Activated B cell treated with CpG ODN at 0.5 μM for 24 hours (primary cell): ENCODE measurements around the gene STK17A. TPM values are rescaled to one million over a fixed set of nuclear protein-coding genes. Genes with fewer than 3 reads are reported as not detected.

Source experiments
- ATAC-seq: fragments of 200-7000 bp; cut with Tn5 transposase; one replicate; pipeline ENCODE4 v1.10.0; 2021; ENCODE audit warnings: low read depth, mild to moderate bottlenecking, moderate library complexity
- CTCF ChIA-PET: fragments of 350-600 bp; sonication (Branson Sonifier 250); formaldehyde crosslinking; loops from one replicate; lab custom pipeline; 2021; ENCODE audit warnings: antibody characterized with exemption; lab: Charles Lee
- POLR2A ChIA-PET: fragments of 350-600 bp; sonication (Branson Sonifier 250); formaldehyde crosslinking; loops from one replicate; lab custom pipeline; 2021; ENCODE audit warnings: antibody characterized with exemption; lab: Charles Lee
- DNase-seq: peaks from one replicate; pipeline ENCODE4 v3.0.0; 2022
- H3K27ac Mint-ChIP-seq: one replicate; pipeline ENCODE4 v1.8.0; 2020; ENCODE audit warnings: mixed read lengths
- H3K27me3 Mint-ChIP-seq: one replicate; pipeline ENCODE4 v1.8.0; 2021; ENCODE audit warnings: mixed read lengths
- H3K36me3 Mint-ChIP-seq: one replicate; pipeline ENCODE4 v1.8.0; 2021; ENCODE audit warnings: low read depth, mixed read lengths
- H3K4me1 Mint-ChIP-seq: one replicate; pipeline ENCODE4 v1.8.0; 2021; ENCODE audit warnings: mixed read lengths
- H3K4me3 Mint-ChIP-seq: one replicate; pipeline ENCODE4 v1.8.0; 2020; ENCODE audit warnings: mild to moderate bottlenecking, mixed read lengths
- H3K9me3 Mint-ChIP-seq: one replicate; pipeline ENCODE4 v1.8.0; 2020; ENCODE audit warnings: mixed read lengths
- intact Hi-C: fragments of 100-400 bp; cut with micrococcal nuclease; formaldehyde crosslinking; loops from one replicate; pipeline ENCODE4 v1.15.1; 2024
- total RNA-seq: library from RNA; stranded (reverse); gene quantifications from 2 replicates; pipeline ENCODE4 v1.2.3, GENCODE V29; 2022
- TF ChIP-seq, protein P1 (sequence below): fragments of 200-600 bp; IDR thresholded peaks from one replicate; pipeline ENCODE4 v1.8.0; 2022; ENCODE audit warnings: antibody characterized with exemption, mild to moderate bottlenecking

STK17A gene
- total RNA-seq, result 67.1 and 68.6 TPM in 2 replicates

DNA sequence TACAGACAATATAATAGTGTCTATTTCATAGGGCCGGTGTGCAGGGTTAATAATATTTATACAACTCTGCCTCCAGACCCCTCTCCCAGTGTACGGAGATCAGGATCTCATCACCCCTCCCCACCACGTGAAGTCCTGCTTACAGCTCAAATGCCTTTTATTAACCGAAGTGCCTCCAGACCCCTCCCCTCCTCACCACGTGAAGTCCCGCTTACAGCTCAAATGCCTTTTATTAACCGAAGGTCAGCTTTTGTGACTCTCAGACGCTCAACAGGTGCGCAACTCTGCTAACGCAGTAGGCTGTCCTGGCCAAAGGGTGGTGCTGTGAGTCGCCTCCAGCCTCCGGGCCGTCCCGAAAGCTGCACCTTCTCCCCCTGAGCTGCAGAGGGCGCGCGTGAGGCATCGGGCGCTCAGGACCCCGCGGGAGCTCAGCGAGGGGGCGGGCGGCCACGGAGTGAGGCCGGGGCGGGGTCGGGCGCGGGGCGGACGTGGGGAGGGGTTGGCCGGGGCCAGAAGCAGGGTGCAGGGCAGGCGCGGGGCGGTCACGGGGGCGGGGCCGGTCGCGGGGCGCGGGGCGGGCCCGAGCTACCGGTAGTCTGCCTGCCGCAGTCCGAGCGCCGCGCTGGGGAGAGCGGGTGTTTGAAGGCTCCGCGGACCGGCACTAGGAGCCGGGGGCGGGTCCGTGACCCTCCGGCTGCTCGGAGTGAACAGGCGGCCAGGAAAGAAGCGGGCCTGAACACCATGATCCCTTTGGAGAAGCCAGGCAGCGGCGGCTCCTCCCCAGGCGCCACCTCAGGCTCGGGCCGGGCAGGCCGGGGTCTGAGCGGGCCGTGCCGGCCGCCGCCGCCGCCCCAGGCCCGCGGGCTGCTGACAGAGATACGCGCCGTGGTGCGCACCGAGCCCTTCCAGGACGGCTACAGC, at the start of gene STK17A:
Gene STK17A, plus strand, starts transcription at position 606 of the 921 bp plus-strand sequence. Its CDS starts 136 bp downstream, at position 742.
- peak within 1 kb of the TSS; percentile 92 for H3K4me3 Mint-ChIP-seq
- TF ChIP-seq, protein P1, sequence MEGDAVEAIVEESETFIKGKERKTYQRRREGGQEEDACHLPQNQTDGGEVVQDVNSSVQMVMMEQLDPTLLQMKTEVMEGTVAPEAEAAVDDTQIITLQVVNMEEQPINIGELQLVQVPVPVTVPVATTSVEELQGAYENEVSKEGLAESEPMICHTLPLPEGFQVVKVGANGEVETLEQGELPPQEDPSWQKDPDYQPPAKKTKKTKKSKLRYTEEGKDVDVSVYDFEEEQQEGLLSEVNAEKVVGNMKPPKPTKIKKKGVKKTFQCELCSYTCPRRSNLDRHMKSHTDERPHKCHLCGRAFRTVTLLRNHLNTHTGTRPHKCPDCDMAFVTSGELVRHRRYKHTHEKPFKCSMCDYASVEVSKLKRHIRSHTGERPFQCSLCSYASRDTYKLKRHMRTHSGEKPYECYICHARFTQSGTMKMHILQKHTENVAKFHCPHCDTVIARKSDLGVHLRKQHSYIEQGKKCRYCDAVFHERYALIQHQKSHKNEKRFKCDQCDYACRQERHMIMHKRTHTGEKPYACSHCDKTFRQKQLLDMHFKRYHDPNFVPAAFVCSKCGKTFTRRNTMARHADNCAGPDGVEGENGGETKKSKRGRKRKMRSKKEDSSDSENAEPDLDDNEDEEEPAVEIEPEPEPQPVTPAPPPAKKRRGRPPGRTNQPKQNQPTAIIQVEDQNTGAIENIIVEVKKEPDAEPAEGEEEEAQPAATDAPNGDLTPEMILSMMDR, result peak; percentile 44
- peak within 1 kb of the TSS; percentile 97 for H3K27ac Mint-ChIP-seq
- ATAC-seq (peak; percentile 84), DNase-seq (peak; percentile 94)
- intact Hi-C loops, result loop anchor here (1.0 to 5.0 kb wide), 11 partner anchors 9 to 1265 kb away; partner anchors contain the start of genes COA1, H2AZ2, MRPL32 and MRPS24
- ChIA-PET CTCF (interaction anchor here (0.6 to 11.2 kb wide), 60 partner anchors 8 to 1640 kb away, joined by 3 to 648 read pairs (median 6); partner anchors contain the start of genes COA1, MRPL32, MRPS24 and PSMA2), POLR2A (interaction anchor here (0.5 to 7.9 kb wide), 46 partner anchors 9 to 1606 kb away, joined by 3 to 342 read pairs (median 4); partner anchors contain the start of genes BLVRA, COA1, MRPL32 and MRPS24)
- no peaks in the 10 kb centered on the region for H3K9me3 Mint-ChIP-seq
- H3K4me1 Mint-ChIP-seq, result peaks cover 41% of the 10 kb centered on the region
- H3K27me3 Mint-ChIP-seq, result no peaks in the 10 kb centered on the region
- H3K36me3 Mint-ChIP-seq, result peaks cover 17% of the 10 kb centered on the region

DNA sequence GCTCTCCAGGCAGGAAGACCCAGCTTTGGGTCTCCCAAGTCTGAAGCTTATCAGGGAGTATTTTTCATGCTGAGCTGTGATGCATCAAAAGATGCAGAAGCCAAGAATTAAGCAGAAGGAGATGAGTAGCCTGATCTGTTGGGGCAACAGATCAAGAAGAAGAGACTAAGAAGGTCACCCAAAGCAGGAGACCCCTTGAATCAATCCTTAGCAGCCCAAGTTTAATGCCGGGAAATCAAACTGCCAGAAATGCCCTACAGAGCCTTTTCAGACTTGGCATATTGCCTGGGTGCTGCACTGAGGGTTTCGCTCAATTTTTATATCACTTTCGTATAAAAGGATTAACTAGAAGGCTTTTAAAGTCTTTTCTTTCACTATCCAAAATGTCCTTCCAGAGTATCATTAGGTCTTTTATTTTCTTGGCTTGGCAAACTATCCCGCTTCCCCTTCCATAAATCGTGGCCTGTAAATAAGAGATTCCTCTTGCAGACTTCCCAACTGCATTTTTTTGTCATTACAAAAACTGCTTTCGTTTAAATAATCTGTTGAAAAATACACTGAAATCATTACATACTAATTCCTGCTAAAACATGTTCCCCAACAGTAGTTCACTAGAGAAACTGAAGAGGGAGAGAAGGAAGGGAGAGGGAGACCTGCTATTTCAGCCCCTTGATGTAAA, 49.0 kb upstream of the STK17A start:
- intact Hi-C loops, result no loop called here
- POLR2A ChIA-PET, result no interaction called here
- H3K27ac Mint-ChIP-seq, result no peak overlapping the region
- CTCF ChIA-PET, result no interaction called here
- no peak overlapping the region for H3K4me3 Mint-ChIP-seq
- ATAC-seq, result no peak
- DNase-seq, result no peak
- TF ChIP-seq, protein P1, result no peak
- no peaks in the 10 kb centered on the region for H3K36me3 Mint-ChIP-seq
- H3K9me3 Mint-ChIP-seq, result no peaks in the 10 kb centered on the region
- H3K27me3 Mint-ChIP-seq, result peaks cover 10% of the 10 kb centered on the region
- no peaks in the 10 kb centered on the region for H3K4me1 Mint-ChIP-seq

DNA sequence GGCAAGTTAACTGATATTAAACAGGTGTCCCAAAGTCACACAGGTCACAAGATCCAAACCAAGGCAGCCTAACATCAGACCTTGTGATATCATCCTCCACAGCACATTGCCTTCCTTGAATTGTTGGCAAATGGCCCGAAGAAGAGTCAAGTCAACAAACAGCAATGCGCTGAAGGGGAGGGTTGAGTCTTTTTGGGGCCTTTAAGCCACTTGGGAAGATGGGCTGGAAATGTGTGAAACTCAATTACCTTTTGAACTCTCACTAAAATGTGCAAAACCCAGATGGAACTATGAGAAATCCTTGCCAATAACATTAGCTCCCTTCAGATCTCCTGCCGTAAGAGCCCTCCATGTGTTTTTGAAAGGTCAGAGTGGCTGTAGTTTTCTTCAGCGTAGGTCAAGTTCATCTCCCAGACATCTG, 47.9 kb upstream of the STK17A start:
- POLR2A ChIA-PET, result no interaction called here
- intact Hi-C loops, result no loop called here
- Mint-ChIP-seq H3K4me3 (no peak overlapping the region), H3K9me3 (no peaks in the 10 kb centered on the region), H3K4me1 (no peaks in the 10 kb centered on the region), H3K27ac (no peak overlapping the region), H3K36me3 (no peaks in the 10 kb centered on the region), H3K27me3 (peaks cover 6% of the 10 kb centered on the region)
- ATAC-seq (no peak), DNase-seq (no peak)
- TF ChIP-seq, protein P1, result no peak
- CTCF ChIA-PET, result no interaction called here

DNA sequence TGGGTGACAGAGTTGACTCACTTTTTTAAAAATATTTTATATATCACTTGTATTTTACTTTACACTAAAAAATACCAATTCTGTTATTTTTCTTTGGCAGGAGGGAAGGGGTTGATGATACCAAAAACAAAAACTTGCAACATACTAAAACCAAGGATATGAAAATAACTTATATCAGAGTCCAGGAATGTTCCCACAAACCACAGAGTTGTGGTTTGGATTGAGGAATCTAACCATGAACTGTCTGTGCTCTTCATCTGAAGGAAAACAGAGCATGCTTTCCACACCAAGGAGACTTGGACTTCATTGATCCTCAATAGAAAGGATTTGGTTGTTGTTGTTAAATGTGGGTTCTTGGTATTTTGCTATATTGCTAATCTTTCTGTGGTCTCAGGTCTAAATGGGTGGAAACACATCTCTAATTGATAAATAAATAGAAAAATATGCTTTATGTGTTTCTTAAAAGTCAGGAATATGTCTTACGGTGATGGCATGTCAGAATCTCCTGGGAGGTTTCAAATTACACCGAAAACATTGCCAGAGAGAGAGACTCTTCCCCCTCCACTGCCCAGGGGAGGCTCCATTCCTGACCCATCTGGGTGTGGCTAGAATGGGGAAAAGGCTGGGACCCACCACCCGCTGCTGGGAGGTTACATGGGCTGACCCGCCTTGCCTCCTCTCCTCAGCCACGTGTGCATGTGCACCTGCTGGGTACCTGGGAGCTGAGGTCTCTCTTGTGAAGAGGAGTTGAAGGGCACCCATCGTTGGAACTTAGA, 46.9 kb upstream of the STK17A start:
- no peak for DNase-seq
- ChIA-PET CTCF (no interaction called here), POLR2A (no interaction called here)
- Mint-ChIP-seq H3K36me3 (no peaks in the 10 kb centered on the region), H3K4me1 (no peaks in the 10 kb centered on the region), H3K4me3 (no peak overlapping the region), H3K9me3 (no peaks in the 10 kb centered on the region), H3K27ac (no peak overlapping the region), H3K27me3 (peaks cover 10% of the 10 kb centered on the region)
- ATAC-seq, result no peak
- intact Hi-C loops, result no loop called here
- TF ChIP-seq, protein P1, result no peak
